Fibroblast of skin of right biceps (primary cell): ENCODE results near the gene ULK4.
"Not testable (repeated sequence)": the region's sequence is repeated elsewhere in the genome, so short reads cannot be mapped to it uniquely, and the experiment has no call there.

ENCODE experiments used
- DNase-seq: peaks from one replicate; pipeline ENCODE4 v3.0.0-alpha.2; 2013

The ULK4 gene

GRCh38 chr3:41961751-41962679 lies at the start of gene ULK4:
ULK4 (minus strand) TSS chr3:41962103; CDS start chr3:41954759, 7,344 bp downstream.
- peak; percentile 100 for DNase-seq

GRCh38 chr3:42010530-42010929 lies 48.6 kb upstream of the ULK4 start:
- DNase-seq: no peak

GRCh38 chr3:42009456-42009855 lies 47.6 kb upstream of the ULK4 start:
- no peak for DNase-seq

- DNase-seq: no peak
Measured at GRCh38 chr3:42007785-42008184, 45.9 kb upstream of the ULK4 start.

GRCh38 chr3:42005401-42005800 lies 43.5 kb upstream of the ULK4 start:
- no peak for DNase-seq

GRCh38 chr3:42002790-42003189 lies 40.9 kb upstream of the ULK4 start:
- no peak for DNase-seq

GRCh38 chr3:42001777-42002176 lies 39.9 kb upstream of the ULK4 start:
- no peak for DNase-seq

- DNase-seq: no peak
Measured at GRCh38 chr3:41999909-42000308, 38.0 kb upstream of the ULK4 start.

GRCh38 chr3:41997702-41998550 lies 36.0 kb upstream of the ULK4 start:
- DNase-seq: peak; percentile 28

- DNase-seq: no peak
Measured at GRCh38 chr3:41991437-41991836, 29.5 kb upstream of the ULK4 start.

GRCh38 chr3:41989518-41989917 lies 27.6 kb upstream of the ULK4 start:
- no peak for DNase-seq

- no peak for DNase-seq
Measured at GRCh38 chr3:41987627-41988026, 25.7 kb upstream of the ULK4 start.

- no peak for DNase-seq
Measured at GRCh38 chr3:41986561-41986960, 24.7 kb upstream of the ULK4 start.

- no peak for DNase-seq
Measured at GRCh38 chr3:41985018-41985417, 23.1 kb upstream of the ULK4 start.

- not testable (repeated sequence) for DNase-seq
Measured at GRCh38 chr3:41983091-41983490, 21.2 kb upstream of the ULK4 start.

- not testable (repeated sequence) for DNase-seq
Measured at GRCh38 chr3:41977401-41977800, 15.5 kb upstream of the ULK4 start.

- DNase-seq: peak; percentile 4
Measured at GRCh38 chr3:41975416-41976103, 13.7 kb upstream of the ULK4 start.

GRCh38 chr3:41974223-41974622 lies 12.3 kb upstream of the ULK4 start:
- no peak for DNase-seq

GRCh38 chr3:41972802-41973201 lies 10.9 kb upstream of the ULK4 start:
- DNase-seq: no peak

- no peak for DNase-seq
Measured at GRCh38 chr3:41966206-41966605, 4.3 kb upstream of the ULK4 start.

GRCh38 chr3:41963823-41964222 lies 1.9 kb upstream of the ULK4 start:
- DNase-seq: no peak

- DNase-seq: peak; percentile 64
Measured at GRCh38 chr3:41960826-41961750, 815 bp downstream of the ULK4 start.
